Measurements from ENCODE around the gene PNMA8C.
A peak's percentile ranks its signal among the peaks of the same experiment; 100 is the strongest.
"Not testable (repeated sequence)": the region's sequence is repeated elsewhere in the genome, so short reads cannot be mapped to it uniquely, and the experiment has no call there.

PNMA8C gene

GRCh38 chr19:46407856-46408663 is 20.7 kb downstream of the PNMA8C start:
- Histone ChIP-seq H3K4me3 (ENCODE audit: low read depth, low read length) (no peak overlapping the region), H3K9me3 (no peaks in the 10 kb centered on the region), H3K4me1 (no peaks in the 10 kb centered on the region), H3K36me3 (no peaks in the 10 kb centered on the region), H3K27me3 (no peaks in the 10 kb centered on the region)
- DNase-seq = no peak
- TF ChIP-seq CTCF (IDR thresholded peaks at IDR 0.05; ENCODE audit: low read depth, low read length) = no peak

GRCh38 chr19:46406976-46407375 is 21.8 kb downstream of the PNMA8C start:
- TF ChIP-seq CTCF (IDR thresholded peaks at IDR 0.05; ENCODE audit: low read depth, low read length) = no peak
- no peak for DNase-seq

GRCh38 chr19:46404753-46405468 is 23.8 kb downstream of the PNMA8C start:
- H3K4me1 ChIP-seq = no peaks in the 10 kb centered on the region
- H3K9me3 ChIP-seq = no peaks in the 10 kb centered on the region
- H3K27me3 ChIP-seq = no peaks in the 10 kb centered on the region
- no peaks in the 10 kb centered on the region for H3K36me3 ChIP-seq
- no peak overlapping the region for H3K4me3 ChIP-seq (ENCODE audit: low read depth, low read length)
- TF ChIP-seq CTCF (IDR thresholded peaks at IDR 0.05; ENCODE audit: low read depth, low read length) = no peak
- DNase-seq = no peak

More at GRCh38 chr19:46406976-46407375, 21.8 kb downstream of the PNMA8C start:
- H3K4me3 ChIP-seq (ENCODE audit: low read depth, low read length) = no peak overlapping the region
- H3K27me3 ChIP-seq = no peaks in the 10 kb centered on the region
- H3K9me3 ChIP-seq = no peaks in the 10 kb centered on the region
- H3K4me1 ChIP-seq = no peaks in the 10 kb centered on the region
- H3K36me3 ChIP-seq = no peaks in the 10 kb centered on the region

- no peaks in the 10 kb centered on the region for H3K27me3 ChIP-seq
- H3K9me3 ChIP-seq = no peaks in the 10 kb centered on the region
- peak; percentile 42 for TF ChIP-seq CTCF (IDR thresholded peaks at IDR 0.05; ENCODE audit: low read depth, low read length)
- no peak for DNase-seq
- H3K4me3 ChIP-seq (ENCODE audit: low read depth, low read length) = peak overlapping the region; percentile 42
- H3K4me1 ChIP-seq = no peaks in the 10 kb centered on the region
- no peaks in the 10 kb centered on the region for H3K36me3 ChIP-seq
Measured at GRCh38 chr19:46404055-46404752, 24.5 kb downstream of the PNMA8C start.

- H3K4me3 ChIP-seq (ENCODE audit: low read depth, low read length) = no peak overlapping the region
- no peaks in the 10 kb centered on the region for H3K4me1 ChIP-seq
- H3K9me3 ChIP-seq = no peaks in the 10 kb centered on the region
- no peak for DNase-seq
- no peaks in the 10 kb centered on the region for H3K36me3 ChIP-seq
- TF ChIP-seq CTCF (IDR thresholded peaks at IDR 0.05; ENCODE audit: low read depth, low read length) = no peak
- no peaks in the 10 kb centered on the region; the same call in 1 of the 2 replicates for H3K27me3 ChIP-seq
Measured at GRCh38 chr19:46402725-46403124, 26.0 kb downstream of the PNMA8C start.

GRCh38 chr19:46397801-46398479 is 30.8 kb downstream of the PNMA8C start:
- not testable (repeated sequence) for H3K4me1 ChIP-seq; H3K9me3 ChIP-seq; H3K27me3 ChIP-seq; H3K4me3 ChIP-seq (ENCODE audit: low read depth, low read length); H3K36me3 ChIP-seq
- DNase-seq = peak; percentile 1

Data from BE2C (cell line).